Mesodermal cell (in vitro differentiated cells): ENCODE results near the gene RGS8.

Experiments used
- H3K27ac ChIP-seq: 2 replicates; pipeline ENCODE4 v1.7.0; 2013; ENCODE audit warnings: mild to moderate bottlenecking, low read depth, low read length, moderate library complexity; ENCODE audit not compliant: severe bottlenecking
- H3K36me3 ChIP-seq: 2 replicates; pipeline ENCODE4 v1.7.1; 2013; ENCODE audit warnings: mild to moderate bottlenecking, low read length, moderate library complexity; ENCODE audit not compliant: control insufficient read depth, insufficient read depth
- H3K4me1 ChIP-seq: one replicate; pipeline ENCODE4 v1.7.1; 2013; ENCODE audit warnings: mild to moderate bottlenecking, low read length; ENCODE audit not compliant: insufficient read depth, control insufficient read depth, poor library complexity, severe bottlenecking
- H3K4me3 ChIP-seq: 2 replicates; pipeline ENCODE4 v1.7.0; 2013; ENCODE audit warnings: low read length, control low read depth, mild to moderate bottlenecking; ENCODE audit not compliant: insufficient read depth, poor library complexity, severe bottlenecking; ENCODE audit errors: extremely low read depth
- H3K9me3 ChIP-seq: 2 replicates; pipeline ENCODE4 v1.7.1; 2013; ENCODE audit warnings: mild to moderate bottlenecking, low read length, moderate library complexity; ENCODE audit not compliant: control insufficient read depth
- WGBS, 2 experiments: methylation state at CpG; one replicate each; pipeline ENCODE4 v1.1.5; 2013; ENCODE audit warnings: missing lambda C conversion rate in 2 of 2; ENCODE audit not compliant: insufficient coverage in 2 of 2; 5-methylcytosine and 5-hydroxymethylcytosine counted together

RGS8 gene

GRCh38 chr1:182656842-182657397 lies 27.5 kb downstream of the RGS8 start:
- H3K9me3 ChIP-seq: no peaks in the 10 kb centered on the region
- no peak overlapping the region for H3K4me3 ChIP-seq
- no peaks in the 10 kb centered on the region for H3K36me3 ChIP-seq
- no peaks in the 10 kb centered on the region for H3K4me1 ChIP-seq
- 82 to 93% methylated on average over 3 to 4 of the region's 4 CpGs for WGBS, 2 experiments
- no peak overlapping the region for H3K27ac ChIP-seq

DNA sequence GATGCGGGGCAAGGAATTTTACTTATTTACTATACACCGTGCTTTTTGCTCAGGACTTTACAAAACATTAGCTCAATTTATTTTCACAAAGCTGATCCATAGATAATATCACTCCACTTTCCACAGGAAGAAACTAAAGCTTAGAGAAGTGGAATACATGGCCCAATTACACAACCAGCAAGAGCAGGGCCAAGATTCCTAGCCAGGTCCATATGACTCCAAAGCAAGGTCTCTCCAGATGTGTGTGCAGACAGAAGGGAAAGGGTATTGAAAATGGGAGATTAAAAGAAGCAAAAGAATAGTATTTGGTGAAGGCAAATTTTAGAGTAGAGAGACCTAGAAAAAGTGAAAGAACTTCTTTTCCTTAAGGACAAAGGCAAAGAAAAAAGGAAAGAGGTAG lies 30.4 kb downstream of the RGS8 start:
- WGBS, 2 experiments: no CpG with 5 or more reads among the region's 2 CpGs
- H3K9me3 ChIP-seq: no peaks in the 10 kb centered on the region
- H3K36me3 ChIP-seq: no peaks in the 10 kb centered on the region
- no peaks in the 10 kb centered on the region for H3K4me1 ChIP-seq
- H3K4me3 ChIP-seq: no peak overlapping the region
- H3K27ac ChIP-seq: no peak overlapping the region

DNA sequence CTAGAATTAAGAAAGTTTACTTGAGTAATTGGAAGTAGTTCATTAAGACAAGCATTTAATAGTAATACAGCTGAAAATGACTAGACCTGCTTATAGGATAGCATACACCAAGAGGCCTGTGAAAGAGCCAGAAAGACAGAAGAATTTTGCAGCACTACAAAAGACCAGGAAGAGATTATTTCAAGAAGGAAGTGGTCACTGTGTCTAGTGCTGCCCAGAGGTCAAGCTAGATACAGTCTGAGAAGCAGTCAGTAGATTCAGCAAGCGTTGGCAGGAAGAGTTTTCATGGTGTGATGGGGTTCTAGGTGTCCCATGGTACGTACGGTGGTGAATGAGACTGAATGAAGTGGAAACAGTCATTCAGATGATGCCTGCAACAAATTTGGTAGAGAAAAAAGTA lies 31.5 kb downstream of the RGS8 start:
- Histone ChIP-seq H3K9me3 (no peaks in the 10 kb centered on the region), H3K36me3 (no peaks in the 10 kb centered on the region), H3K4me3 (no peak overlapping the region), H3K4me1 (no peaks in the 10 kb centered on the region), H3K27ac (no peak overlapping the region)
- WGBS, 2 experiments: 70 to 78% methylated on average over 3 of the region's 3 CpGs

- Histone ChIP-seq H3K36me3 (no peaks in the 10 kb centered on the region), H3K27ac (no peak overlapping the region), H3K9me3 (no peaks in the 10 kb centered on the region), H3K4me3 (no peak overlapping the region), H3K4me1 (no peaks in the 10 kb centered on the region)
- WGBS, 2 experiments: 81 to 100% methylated on average over 1 to 2 of the region's 3 CpGs
Measured at GRCh38 chr1:182651339-182651724, 33.1 kb downstream of the RGS8 start.

DNA sequence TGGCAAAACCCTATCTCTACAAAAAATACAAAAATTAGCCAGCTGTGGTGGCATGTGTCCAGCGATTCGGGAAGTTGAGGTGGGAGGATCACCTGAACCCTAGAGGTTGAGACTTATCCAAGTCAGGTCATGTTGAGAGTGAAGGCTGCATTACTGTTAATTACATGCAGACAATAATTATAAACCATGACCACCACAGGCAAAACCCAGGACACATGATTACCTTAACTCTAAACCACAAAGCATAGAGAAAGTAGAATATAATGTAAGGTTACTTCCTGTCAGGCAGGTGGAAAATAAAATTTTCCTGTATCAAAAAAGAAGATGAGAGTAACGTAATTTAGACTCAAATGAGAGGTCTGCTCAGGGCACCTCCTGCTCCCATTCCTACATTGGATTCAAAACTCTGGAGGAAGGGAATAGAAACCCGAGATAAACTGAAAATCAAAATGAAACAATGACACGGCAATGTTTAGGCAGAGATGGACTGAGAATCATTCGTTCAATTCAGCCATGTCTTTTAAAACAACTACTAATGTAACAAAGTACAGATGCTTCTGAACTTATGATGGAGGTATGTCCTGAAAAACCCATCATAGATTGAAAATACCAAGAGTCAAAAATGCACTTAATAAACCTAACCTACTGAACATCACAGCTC lies 33.6 kb downstream of the RGS8 start:
- Histone ChIP-seq H3K27ac (no peak overlapping the region), H3K4me3 (no peak overlapping the region), H3K4me1 (no peaks in the 10 kb centered on the region), H3K36me3 (no peaks in the 10 kb centered on the region), H3K9me3 (no peaks in the 10 kb centered on the region)
- 92 to 100% methylated on average over 2 to 3 of the region's 6 CpGs for WGBS, 2 experiments

DNA sequence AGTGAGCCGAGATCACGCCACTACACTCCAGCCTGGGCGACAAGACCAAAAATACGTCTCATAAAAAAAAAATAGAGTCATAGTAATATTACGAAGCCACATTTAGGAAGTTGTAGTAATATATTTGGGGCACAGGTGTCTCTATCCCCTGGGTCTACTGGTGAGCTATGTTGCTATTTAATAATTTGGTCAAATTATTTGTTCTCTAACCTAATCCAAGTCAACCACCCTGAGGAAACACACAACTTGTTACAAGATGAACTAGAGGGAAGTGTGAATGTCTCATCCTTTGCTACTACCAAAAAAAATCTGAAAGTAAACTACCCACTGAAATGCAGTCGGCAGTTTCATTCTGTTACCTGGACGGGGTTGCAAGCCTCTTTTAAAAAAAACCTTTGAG lies 35.3 kb downstream of the RGS8 start:
- Histone ChIP-seq H3K4me1 (no peaks in the 10 kb centered on the region), H3K27ac (no peak overlapping the region), H3K9me3 (no peaks in the 10 kb centered on the region), H3K4me3 (no peak overlapping the region), H3K36me3 (no peaks in the 10 kb centered on the region)
- 80 to 100% methylated on average over 1 to 6 of the region's 7 CpGs for WGBS, 2 experiments

GRCh38 chr1:182646739-182647138 lies 37.6 kb downstream of the RGS8 start:
- no peaks in the 10 kb centered on the region for H3K36me3 ChIP-seq
- no peaks in the 10 kb centered on the region for H3K4me1 ChIP-seq
- no peak overlapping the region for H3K4me3 ChIP-seq
- no peaks in the 10 kb centered on the region for H3K9me3 ChIP-seq
- H3K27ac ChIP-seq: no peak overlapping the region
- 83 to 94% methylated on average over 2 of the region's 2 CpGs for WGBS, 2 experiments

- no peak overlapping the region for H3K27ac ChIP-seq
- no peaks in the 10 kb centered on the region for H3K9me3 ChIP-seq
- no peak overlapping the region for H3K4me3 ChIP-seq
- WGBS, 2 experiments: 88 to 89% methylated on average over 2 to 3 of the region's 4 CpGs
- H3K36me3 ChIP-seq: no peaks in the 10 kb centered on the region
- no peaks in the 10 kb centered on the region for H3K4me1 ChIP-seq
Measured at GRCh38 chr1:182644886-182645285, 39.5 kb downstream of the RGS8 start.

GRCh38 chr1:182643699-182644098 lies 40.7 kb downstream of the RGS8 start:
- no peaks in the 10 kb centered on the region for H3K36me3 ChIP-seq
- H3K9me3 ChIP-seq: no peaks in the 10 kb centered on the region
- no peaks in the 10 kb centered on the region for H3K4me1 ChIP-seq
- no peak overlapping the region for H3K4me3 ChIP-seq
- no peak overlapping the region for H3K27ac ChIP-seq
- WGBS, 2 experiments: 93 to 96% methylated on average over 2 to 3 of the region's 3 CpGs

GRCh38 chr1:182642461-182642860 lies 41.9 kb downstream of the RGS8 start:
- WGBS, 2 experiments: 91 to 93% methylated on average over 5 of the region's 8 CpGs
- H3K4me1 ChIP-seq: no peaks in the 10 kb centered on the region

GRCh38 chr1:182641561-182641960 lies 42.8 kb downstream of the RGS8 start:
- no peak overlapping the region for H3K4me3 ChIP-seq
- H3K4me1 ChIP-seq: no peaks in the 10 kb centered on the region
- 97 to 100% methylated on average over 4 to 5 of the region's 5 CpGs for WGBS, 2 experiments
- no peaks in the 10 kb centered on the region for H3K9me3 ChIP-seq
- no peaks in the 10 kb centered on the region for H3K36me3 ChIP-seq
- no peak overlapping the region for H3K27ac ChIP-seq

More at GRCh38 chr1:182642461-182642860, 41.9 kb downstream of the RGS8 start:
- no peaks in the 10 kb centered on the region for H3K9me3 ChIP-seq
- H3K27ac ChIP-seq: no peak overlapping the region
- H3K36me3 ChIP-seq: no peaks in the 10 kb centered on the region
- H3K4me3 ChIP-seq: no peak overlapping the region
